Panc1 (cell line): ENCODE data around the gene UNC93B1.

Experiments
- POLR2AphosphoS5 ChIP-seq: IDR thresholded peaks from 2 replicates; pipeline ENCODE4 v1.6.1; 2012; ENCODE audit warnings: mild to moderate bottlenecking, low read depth, low read length, moderate library complexity
- TF ChIP-seq, protein P1 (sequence below): fragments of 450-650 bp; IDR thresholded peaks from 2 replicates; pipeline ENCODE4 v1.5.1; 2017; ENCODE audit warnings: mild to moderate bottlenecking
- TF ChIP-seq, protein P2 (sequence below), 2 experiments: IDR thresholded peaks; 2 replicates each; pipeline ENCODE4 v1.6.1; 2011 to 2012; ENCODE audit warnings: low read depth in 2 of 2, control low read depth in 1 of 2, low read length in 1 of 2, mild to moderate bottlenecking in 1 of 2, moderate library complexity in 1 of 2; ENCODE audit not compliant: insufficient read depth in 1 of 2

DNA sequence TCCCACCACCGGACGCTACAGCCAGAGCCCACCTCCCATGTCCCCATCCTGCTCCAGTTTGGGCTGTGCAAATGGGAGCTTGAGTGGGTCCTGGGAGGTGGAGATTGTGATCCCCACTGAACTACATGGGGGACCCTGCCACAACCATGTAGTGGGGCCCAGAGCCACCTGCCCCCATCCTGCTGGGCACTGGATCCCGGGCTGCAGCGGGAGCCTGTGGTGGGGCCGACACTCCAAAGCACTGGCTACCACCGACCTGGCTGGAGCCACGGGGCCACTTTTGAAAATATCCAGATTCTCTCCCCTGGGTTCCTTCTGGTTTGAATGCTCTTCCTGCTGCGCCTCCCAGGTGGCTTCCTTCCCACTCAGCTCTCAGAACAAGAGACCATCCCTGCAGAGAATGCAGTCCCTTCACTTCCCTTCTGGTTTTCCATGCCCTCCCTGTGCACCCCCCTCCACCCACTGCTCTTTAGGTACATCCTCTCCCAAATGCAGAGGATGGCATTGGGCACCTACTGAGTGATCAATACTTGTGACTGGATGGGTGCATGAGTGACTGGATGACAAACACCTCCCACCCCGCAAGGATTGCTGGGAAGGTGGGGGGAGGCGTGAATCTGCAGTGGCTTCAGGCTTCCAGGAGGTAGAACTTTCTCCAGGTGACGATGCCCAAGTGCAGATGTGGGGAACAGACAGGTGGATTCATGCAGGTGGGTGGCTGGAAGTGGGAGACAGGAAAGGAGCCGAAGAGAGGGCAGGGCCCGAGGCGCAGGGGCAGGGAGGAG, 846 bp upstream of the UNC93B1 start:
- TF ChIP-seq, protein P1, sequence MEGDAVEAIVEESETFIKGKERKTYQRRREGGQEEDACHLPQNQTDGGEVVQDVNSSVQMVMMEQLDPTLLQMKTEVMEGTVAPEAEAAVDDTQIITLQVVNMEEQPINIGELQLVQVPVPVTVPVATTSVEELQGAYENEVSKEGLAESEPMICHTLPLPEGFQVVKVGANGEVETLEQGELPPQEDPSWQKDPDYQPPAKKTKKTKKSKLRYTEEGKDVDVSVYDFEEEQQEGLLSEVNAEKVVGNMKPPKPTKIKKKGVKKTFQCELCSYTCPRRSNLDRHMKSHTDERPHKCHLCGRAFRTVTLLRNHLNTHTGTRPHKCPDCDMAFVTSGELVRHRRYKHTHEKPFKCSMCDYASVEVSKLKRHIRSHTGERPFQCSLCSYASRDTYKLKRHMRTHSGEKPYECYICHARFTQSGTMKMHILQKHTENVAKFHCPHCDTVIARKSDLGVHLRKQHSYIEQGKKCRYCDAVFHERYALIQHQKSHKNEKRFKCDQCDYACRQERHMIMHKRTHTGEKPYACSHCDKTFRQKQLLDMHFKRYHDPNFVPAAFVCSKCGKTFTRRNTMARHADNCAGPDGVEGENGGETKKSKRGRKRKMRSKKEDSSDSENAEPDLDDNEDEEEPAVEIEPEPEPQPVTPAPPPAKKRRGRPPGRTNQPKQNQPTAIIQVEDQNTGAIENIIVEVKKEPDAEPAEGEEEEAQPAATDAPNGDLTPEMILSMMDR = no peak
- no peak for TF ChIP-seq POLR2AphosphoS5
- TF ChIP-seq, protein P2, sequence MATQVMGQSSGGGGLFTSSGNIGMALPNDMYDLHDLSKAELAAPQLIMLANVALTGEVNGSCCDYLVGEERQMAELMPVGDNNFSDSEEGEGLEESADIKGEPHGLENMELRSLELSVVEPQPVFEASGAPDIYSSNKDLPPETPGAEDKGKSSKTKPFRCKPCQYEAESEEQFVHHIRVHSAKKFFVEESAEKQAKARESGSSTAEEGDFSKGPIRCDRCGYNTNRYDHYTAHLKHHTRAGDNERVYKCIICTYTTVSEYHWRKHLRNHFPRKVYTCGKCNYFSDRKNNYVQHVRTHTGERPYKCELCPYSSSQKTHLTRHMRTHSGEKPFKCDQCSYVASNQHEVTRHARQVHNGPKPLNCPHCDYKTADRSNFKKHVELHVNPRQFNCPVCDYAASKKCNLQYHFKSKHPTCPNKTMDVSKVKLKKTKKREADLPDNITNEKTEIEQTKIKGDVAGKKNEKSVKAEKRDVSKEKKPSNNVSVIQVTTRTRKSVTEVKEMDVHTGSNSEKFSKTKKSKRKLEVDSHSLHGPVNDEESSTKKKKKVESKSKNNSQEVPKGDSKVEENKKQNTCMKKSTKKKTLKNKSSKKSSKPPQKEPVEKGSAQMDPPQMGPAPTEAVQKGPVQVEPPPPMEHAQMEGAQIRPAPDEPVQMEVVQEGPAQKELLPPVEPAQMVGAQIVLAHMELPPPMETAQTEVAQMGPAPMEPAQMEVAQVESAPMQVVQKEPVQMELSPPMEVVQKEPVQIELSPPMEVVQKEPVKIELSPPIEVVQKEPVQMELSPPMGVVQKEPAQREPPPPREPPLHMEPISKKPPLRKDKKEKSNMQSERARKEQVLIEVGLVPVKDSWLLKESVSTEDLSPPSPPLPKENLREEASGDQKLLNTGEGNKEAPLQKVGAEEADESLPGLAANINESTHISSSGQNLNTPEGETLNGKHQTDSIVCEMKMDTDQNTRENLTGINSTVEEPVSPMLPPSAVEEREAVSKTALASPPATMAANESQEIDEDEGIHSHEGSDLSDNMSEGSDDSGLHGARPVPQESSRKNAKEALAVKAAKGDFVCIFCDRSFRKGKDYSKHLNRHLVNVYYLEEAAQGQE (IDR thresholded peaks at IDR 0.05; ENCODE audit: insufficient read depth in 1 of 2, low read depth in 2 of 2, low read length in 1 of 2) = no peak
